H9 (cell line): ENCODE measurements around the gene MRPS11. TPM values are rescaled to one million over a fixed set of nuclear protein-coding genes. Genes with fewer than 3 reads are reported as not detected.

Experiments
- DNase-seq: peaks from one replicate; pipeline ENCODE4 v3.0.0-alpha.2; 2017
- H2AFZ ChIP-seq: one replicate; pipeline ENCODE4 v1.6.1; 2013; ENCODE audit warnings: mild to moderate bottlenecking, low read length, control low read depth, moderate library complexity
- H2AK5ac ChIP-seq: 2 replicates; pipeline ENCODE4 v1.6.1; 2013; ENCODE audit warnings: low read length, control low read depth, mixed read lengths; ENCODE audit not compliant: insufficient read length
- H2BK120ac ChIP-seq: one replicate; pipeline ENCODE4 v1.6.1; 2013; ENCODE audit warnings: low read depth, mild to moderate bottlenecking, low read length, control low read depth, inconsistent platforms; ENCODE audit not compliant: poor library complexity, severe bottlenecking
- H2BK12ac ChIP-seq: 2 replicates; pipeline ENCODE4 v1.6.1; 2013; ENCODE audit warnings: low read length, control low read depth, mixed read lengths, low read depth; ENCODE audit not compliant: insufficient read length
- H2BK15ac ChIP-seq: 2 replicates; pipeline ENCODE4 v1.6.1; 2013; ENCODE audit warnings: low read depth, low read length, control low read depth
- H2BK20ac ChIP-seq: one replicate; pipeline ENCODE4 v1.6.1; 2013; ENCODE audit warnings: low read depth, mild to moderate bottlenecking, low read length, control low read depth, inconsistent platforms; ENCODE audit not compliant: poor library complexity, severe bottlenecking
- H2BK5ac ChIP-seq: 2 replicates; pipeline ENCODE4 v1.6.1; 2013; ENCODE audit warnings: low read length, control low read depth, mixed read lengths; ENCODE audit not compliant: insufficient read length
- H3K14ac ChIP-seq: 2 replicates; pipeline ENCODE4 v1.6.1; 2013; ENCODE audit warnings: low read length, control low read depth; ENCODE audit not compliant: insufficient read depth
- H3K18ac ChIP-seq: 2 replicates; pipeline ENCODE4 v1.6.1; 2013; ENCODE audit warnings: low read depth, mild to moderate bottlenecking, mixed read lengths, low read length, control low read depth; ENCODE audit not compliant: insufficient read length
- H3K23ac ChIP-seq: 2 replicates; pipeline ENCODE4 v1.6.1; 2013; ENCODE audit warnings: low read length, control low read depth, mixed read lengths, low read depth; ENCODE audit not compliant: insufficient read length
- H3K23me2 ChIP-seq: 2 replicates; pipeline ENCODE4 v1.6.1; 2013; ENCODE audit warnings: low read depth, mild to moderate bottlenecking, mixed read lengths, low read length, control low read depth; ENCODE audit not compliant: insufficient read length, poor library complexity, severe bottlenecking
- H3K27ac ChIP-seq: 2 replicates; pipeline ENCODE4 v1.5.1; 2013; ENCODE audit warnings: low read length, control low read depth, mixed read lengths, low read depth; ENCODE audit not compliant: insufficient read length
- H3K27me3 ChIP-seq: 2 replicates; pipeline ENCODE4 v1.6.1; 2013; ENCODE audit warnings: low read length, control low read depth, inconsistent platforms; ENCODE audit not compliant: insufficient read depth
- H3K4ac ChIP-seq: 2 replicates; pipeline ENCODE4 v1.6.1; 2013; ENCODE audit warnings: low read depth, mild to moderate bottlenecking, control low read depth, inconsistent platforms, low read length, moderate library complexity
- H3K4me1 ChIP-seq: 2 replicates; pipeline ENCODE4 v1.6.1; 2013; ENCODE audit warnings: low read length, control low read depth, inconsistent platforms; ENCODE audit not compliant: insufficient read depth
- H3K4me2 ChIP-seq: 2 replicates; pipeline ENCODE4 v1.6.1; 2013; ENCODE audit warnings: low read length, control low read depth, mixed read lengths; ENCODE audit not compliant: insufficient read length, insufficient read depth
- H3K56ac ChIP-seq: 2 replicates; pipeline ENCODE4 v1.6.1; 2013; ENCODE audit warnings: low read depth, mild to moderate bottlenecking, mixed read lengths, low read length, control low read depth; ENCODE audit not compliant: insufficient read length
- H3K79me1 ChIP-seq: 2 replicates; pipeline ENCODE4 v1.6.1; 2013; ENCODE audit warnings: low read depth, mild to moderate bottlenecking, moderate library complexity, low read length, control low read depth, inconsistent platforms; ENCODE audit not compliant: insufficient read depth, poor library complexity, severe bottlenecking
- H3K79me2 ChIP-seq: 2 replicates; pipeline ENCODE4 v1.6.1; 2013; ENCODE audit warnings: low read length, control low read depth, inconsistent platforms; ENCODE audit not compliant: insufficient read depth
- H3K9ac ChIP-seq: 2 replicates; pipeline ENCODE4 v1.6.1; 2013; ENCODE audit warnings: low read length, control low read depth, mixed read lengths; ENCODE audit not compliant: insufficient read length; ENCODE audit errors: extremely low read depth
- H3K9me3 ChIP-seq: one replicate; pipeline ENCODE4 v1.6.1; 2013; ENCODE audit warnings: low read depth, low read length, inconsistent platforms; ENCODE audit not compliant: control insufficient read depth
- H3T11ph ChIP-seq: one replicate; pipeline ENCODE4 v1.6.1; 2013; ENCODE audit warnings: mild to moderate bottlenecking, low read length, control low read depth, inconsistent platforms
- H4K20me1 ChIP-seq: one replicate; pipeline ENCODE4 v1.6.1; 2013; ENCODE audit not compliant: control insufficient read depth, insufficient read length, insufficient read depth
- H4K5ac ChIP-seq: 2 replicates; pipeline ENCODE4 v1.6.1; 2013; ENCODE audit warnings: low read depth, mild to moderate bottlenecking, mixed read lengths, low read length, control low read depth; ENCODE audit not compliant: insufficient read length
- H4K8ac ChIP-seq: replicated peaks from 2 replicates; pipeline ENCODE4 v1.6.1; 2013; ENCODE audit warnings: low read length, control low read depth, mixed read lengths, low read depth; ENCODE audit not compliant: insufficient read length
- H4K91ac ChIP-seq: 2 replicates; pipeline ENCODE4 v1.6.1; 2013; ENCODE audit warnings: low read depth, mild to moderate bottlenecking, moderate library complexity, mixed read lengths, low read length, control low read depth; ENCODE audit not compliant: insufficient read length
- H3K27ac Mint-ChIP-seq, 3 experiments: 2 replicates in 2 of 3; 3 replicates in 1 of 3; pipeline ENCODE4 v1.8.0; 2020 to 2021; ENCODE audit warnings: mixed read lengths in 3 of 3, mild to moderate bottlenecking in 1 of 3, moderate library complexity in 1 of 3
- H3K27me3 Mint-ChIP-seq: 2 replicates; pipeline ENCODE4 v1.8.0; 2021; ENCODE audit warnings: low read depth, mild to moderate bottlenecking, moderate library complexity, mixed read lengths
- H3K36me3 Mint-ChIP-seq, 3 experiments: 2 replicates in 2 of 3; 3 replicates in 1 of 3; pipeline ENCODE4 v1.8.0; 2020 to 2021; ENCODE audit warnings: low read depth in 3 of 3, mixed read lengths in 3 of 3; ENCODE audit not compliant: insufficient read depth in 1 of 3
- H3K4me1 Mint-ChIP-seq, 2 experiments: 2 replicates each; pipeline ENCODE4 v1.8.0; 2020; ENCODE audit warnings: mixed read lengths in 2 of 2
- H3K4me3 Mint-ChIP-seq, 2 experiments: 2 replicates in 1 of 2; 3 replicates in 1 of 2; pipeline ENCODE4 v1.8.0; 2020 to 2021; ENCODE audit warnings: mild to moderate bottlenecking in 2 of 2, mixed read lengths in 2 of 2, moderate library complexity in 1 of 2
- H3K9me3 Mint-ChIP-seq, 2 experiments: 2 replicates in 1 of 2; 3 replicates in 1 of 2; pipeline ENCODE4 v1.8.0; 2020; ENCODE audit warnings: mild to moderate bottlenecking in 2 of 2, mixed read lengths in 2 of 2, moderate library complexity in 1 of 2
- CTCF ChIP-seq: fragments of 200-600 bp; sonication (generic); conservative IDR thresholded peaks from 3 replicates; pipeline ENCODE4 v1.8.0; 2021; ENCODE audit warnings: antibody characterized with exemption, mild to moderate bottlenecking
- WGBS: extraction: QIAGEN DNeasy Blood & Tissue Kit; methylation state at CpG from one replicate; pipeline ENCODE4 v1.1.7; 2013; ENCODE audit warnings: missing lambda C conversion rate, low lambda C conversion rate, mixed read lengths; ENCODE audit not compliant: insufficient read length; ENCODE audit errors: extremely low coverage; 5-methylcytosine and 5-hydroxymethylcytosine counted together
- total RNA-seq: library from RNA; stranded (reverse); gene quantifications from 2 replicates; pipeline ENCODE4 v1.2.1, GENCODE V29; 2021

MRPS11 gene
- total RNA-seq, 1 experiment from 2014 or later, result 54.5 TPM

DNA sequence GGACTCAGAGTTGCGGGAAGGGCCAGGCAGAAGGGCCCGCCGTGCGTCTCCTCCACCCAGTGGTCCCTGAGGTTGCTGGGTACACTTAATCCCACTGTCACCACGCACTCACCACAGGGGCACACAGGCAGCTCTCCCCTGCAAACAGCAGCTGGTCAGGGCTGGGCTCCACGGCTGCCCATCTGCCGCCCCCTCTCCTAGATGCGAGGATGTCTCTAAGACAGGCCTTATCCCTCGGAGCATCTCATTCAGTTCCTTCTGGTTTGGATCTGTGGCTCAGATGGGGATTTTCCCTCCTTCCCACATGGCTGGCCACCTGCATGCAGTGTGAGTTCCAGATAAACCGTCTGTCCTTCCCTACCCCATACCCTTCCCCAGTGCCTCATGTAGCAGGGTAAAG lies 26.3 kb downstream of the MRPS11 start:
- H3T11ph ChIP-seq, result no peak overlapping the region
- no peak overlapping the region for H4K8ac ChIP-seq
- no peaks in the 10 kb centered on the region for H3K79me2 ChIP-seq
- H3K4me3 Mint-ChIP-seq, result no peak overlapping the region
- no peak overlapping the region for H3K27ac Mint-ChIP-seq
- H3K9me3 ChIP-seq, result no peaks in the 10 kb centered on the region
- H3K18ac ChIP-seq, result no peak overlapping the region
- H3K27me3 ChIP-seq, result no peaks in the 10 kb centered on the region
- H3K9me3 Mint-ChIP-seq, result no peaks in the 10 kb centered on the region
- H3K9ac ChIP-seq, result no peak overlapping the region
- H3K79me1 ChIP-seq, result no peaks in the 10 kb centered on the region
- H2BK5ac ChIP-seq, result no peak overlapping the region
- no peak overlapping the region for H4K5ac ChIP-seq
- H2BK15ac ChIP-seq, result no peak overlapping the region
- no peaks in the 10 kb centered on the region for H3K23me2 ChIP-seq
- peaks cover 16 to 20% of the 10 kb centered on the region in 2 experiments for H3K4me1 Mint-ChIP-seq
- H2BK12ac ChIP-seq, result no peak overlapping the region
- H3K4ac ChIP-seq, result no peak overlapping the region
- H2BK120ac ChIP-seq, result no peak overlapping the region
- H3K4me1 ChIP-seq, result no peaks in the 10 kb centered on the region
- no peak overlapping the region for H2AFZ ChIP-seq
- TF ChIP-seq CTCF, result no peak
- H3K14ac ChIP-seq, result no peak overlapping the region
- H3K27ac ChIP-seq, result no peak overlapping the region
- peaks cover 4% of the 10 kb centered on the region; the same call in 1 of the 2 replicates for H3K27me3 Mint-ChIP-seq
- WGBS, result no CpG with 5 or more reads among the region's 10 CpGs
- H3K56ac ChIP-seq, result no peak overlapping the region
- no peak overlapping the region for H4K91ac ChIP-seq
- no peak overlapping the region for H2AK5ac ChIP-seq
- H3K23ac ChIP-seq, result no peak overlapping the region
- no peak overlapping the region for H2BK20ac ChIP-seq
- H3K4me2 ChIP-seq, result no peak overlapping the region
- no peak for DNase-seq
- H3K36me3 Mint-ChIP-seq, result no peaks in the 10 kb centered on the region
- no peaks in the 10 kb centered on the region for H4K20me1 ChIP-seq
